Right lobe of liver (tissue), 4 donors: Measurements from ENCODE around the gene BMP2.

ENCODE experiments used
- POLR2A ChIP-seq: fragments of 450-650 bp; IDR thresholded peaks from one replicate; pipeline ENCODE4 v1.6.1; 2017; ENCODE audit warnings: antibody characterized with exemption, mild to moderate bottlenecking
- TF ChIP-seq, protein P1 (sequence below), 4 donors: fragments of 200-600 bp in 3 of 4; fragments of 450-650 bp in 1 of 4; IDR thresholded peaks; one replicate each; pipeline versions ENCODE4 v1.5.1 to v1.8.0; 2016 to 2022; ENCODE audit warnings: antibody characterized with exemption in 4 of 4, mild to moderate bottlenecking in 2 of 4
- donor health status: DM: no; HTN: no; CAD: no.
- donor health status: DM: no; HTN: no; CAD: no.
- donor health status: DM: no; HTN: yes; CAD: no.

- TF ChIP-seq, protein P1, sequence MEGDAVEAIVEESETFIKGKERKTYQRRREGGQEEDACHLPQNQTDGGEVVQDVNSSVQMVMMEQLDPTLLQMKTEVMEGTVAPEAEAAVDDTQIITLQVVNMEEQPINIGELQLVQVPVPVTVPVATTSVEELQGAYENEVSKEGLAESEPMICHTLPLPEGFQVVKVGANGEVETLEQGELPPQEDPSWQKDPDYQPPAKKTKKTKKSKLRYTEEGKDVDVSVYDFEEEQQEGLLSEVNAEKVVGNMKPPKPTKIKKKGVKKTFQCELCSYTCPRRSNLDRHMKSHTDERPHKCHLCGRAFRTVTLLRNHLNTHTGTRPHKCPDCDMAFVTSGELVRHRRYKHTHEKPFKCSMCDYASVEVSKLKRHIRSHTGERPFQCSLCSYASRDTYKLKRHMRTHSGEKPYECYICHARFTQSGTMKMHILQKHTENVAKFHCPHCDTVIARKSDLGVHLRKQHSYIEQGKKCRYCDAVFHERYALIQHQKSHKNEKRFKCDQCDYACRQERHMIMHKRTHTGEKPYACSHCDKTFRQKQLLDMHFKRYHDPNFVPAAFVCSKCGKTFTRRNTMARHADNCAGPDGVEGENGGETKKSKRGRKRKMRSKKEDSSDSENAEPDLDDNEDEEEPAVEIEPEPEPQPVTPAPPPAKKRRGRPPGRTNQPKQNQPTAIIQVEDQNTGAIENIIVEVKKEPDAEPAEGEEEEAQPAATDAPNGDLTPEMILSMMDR (IDR thresholded peaks at IDR 0.05), result no peak
- no peak for TF ChIP-seq POLR2A
Measured at GRCh38 chr20:6783752-6784151, 16.3 kb downstream of the BMP2 start.
